HEK293T (cell line): ENCODE data around the gene TRIM17.

ENCODE experiments used
- ARNT ChIP-seq: fragments of 450-650 bp; IDR thresholded peaks from 2 replicates; pipeline ENCODE4 v1.6.1; 2017; ENCODE audit warnings: mild to moderate bottlenecking
- BHLHE40 ChIP-seq: fragments of 450-650 bp; IDR thresholded peaks from 2 replicates; pipeline ENCODE4 v1.6.1; 2016; ENCODE audit warnings: mild to moderate bottlenecking, moderate library complexity, borderline replicate concordance
- ELF4 ChIP-seq: fragments of 450-650 bp; IDR thresholded peaks from 2 replicates; pipeline ENCODE4 v1.6.1; 2017; ENCODE audit warnings: antibody characterized with exemption
- FOXA1 ChIP-seq: fragments of 450-650 bp; IDR thresholded peaks from 2 replicates; pipeline ENCODE4 v1.6.1; 2016; ENCODE audit warnings: mild to moderate bottlenecking
- FOXK2 ChIP-seq: fragments of 450-650 bp; IDR thresholded peaks from 2 replicates; pipeline ENCODE4 v1.6.1; 2016; ENCODE audit warnings: mild to moderate bottlenecking
- SP1 ChIP-seq: fragments of 450-650 bp; IDR thresholded peaks from 2 replicates; pipeline ENCODE4 v1.6.1; 2017
- SUZ12 ChIP-seq: fragments of 450-650 bp; IDR thresholded peaks from 2 replicates; pipeline ENCODE4 v1.6.1; 2016; ENCODE audit warnings: mild to moderate bottlenecking
- ZNF384 ChIP-seq: fragments of 450-650 bp; IDR thresholded peaks from 2 replicates; pipeline ENCODE4 v1.6.1; 2016

- TF ChIP-seq ELF4 (no peak), SUZ12 (no peak), FOXK2 (no peak), ZNF384 (no peak), ARNT (no peak), BHLHE40 (no peak), SP1 (no peak), FOXA1 (no peak)
These were observed 55.9 kb downstream of the TRIM17 start for GRCh38 chr1:228360533-228361313.
